NB4 (cell line): Measurements from ENCODE around the gene ASAP2.
A peak's percentile ranks its signal among the peaks of the same experiment; 100 is the strongest.

Experiments used
- DNase-seq: peaks from one replicate; pipeline ENCODE4 v3.0.0; 2010; ENCODE audit warnings: low read depth
- H3K4me3 ChIP-seq: one replicate; pipeline ENCODE4 v1.5.1; 2011; ENCODE audit warnings: mild to moderate bottlenecking, low read depth, low read length, moderate library complexity
- MYC ChIP-seq: IDR thresholded peaks from 2 replicates; pipeline ENCODE4 v1.6.1; 2011; ENCODE audit warnings: low read depth, low read length
- POLR2A ChIP-seq: IDR thresholded peaks from 2 replicates; pipeline ENCODE4 v1.6.1; 2011; ENCODE audit warnings: mild to moderate bottlenecking; ENCODE audit not compliant: insufficient read length; ENCODE audit errors: extremely low read depth
- TF ChIP-seq, protein P1 (sequence below): IDR thresholded peaks from 2 replicates; pipeline ENCODE4 v1.6.1; 2011; ENCODE audit warnings: low read depth, low read length
- TF ChIP-seq, protein P2 (sequence below): IDR thresholded peaks from one replicate; pipeline ENCODE4 v1.5.1; 2012; ENCODE audit warnings: low read depth, low read length

ASAP2 gene

GRCh38 chr2:9422321-9423099, 215.9 kb downstream of the ASAP2 start:
- peak; percentile 68 for DNase-seq
- TF ChIP-seq, protein P1, sequence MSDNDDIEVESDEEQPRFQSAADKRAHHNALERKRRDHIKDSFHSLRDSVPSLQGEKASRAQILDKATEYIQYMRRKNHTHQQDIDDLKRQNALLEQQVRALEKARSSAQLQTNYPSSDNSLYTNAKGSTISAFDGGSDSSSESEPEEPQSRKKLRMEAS = peak; percentile 49; the same call in 1 of the 2 replicates
- TF ChIP-seq, protein P2, sequence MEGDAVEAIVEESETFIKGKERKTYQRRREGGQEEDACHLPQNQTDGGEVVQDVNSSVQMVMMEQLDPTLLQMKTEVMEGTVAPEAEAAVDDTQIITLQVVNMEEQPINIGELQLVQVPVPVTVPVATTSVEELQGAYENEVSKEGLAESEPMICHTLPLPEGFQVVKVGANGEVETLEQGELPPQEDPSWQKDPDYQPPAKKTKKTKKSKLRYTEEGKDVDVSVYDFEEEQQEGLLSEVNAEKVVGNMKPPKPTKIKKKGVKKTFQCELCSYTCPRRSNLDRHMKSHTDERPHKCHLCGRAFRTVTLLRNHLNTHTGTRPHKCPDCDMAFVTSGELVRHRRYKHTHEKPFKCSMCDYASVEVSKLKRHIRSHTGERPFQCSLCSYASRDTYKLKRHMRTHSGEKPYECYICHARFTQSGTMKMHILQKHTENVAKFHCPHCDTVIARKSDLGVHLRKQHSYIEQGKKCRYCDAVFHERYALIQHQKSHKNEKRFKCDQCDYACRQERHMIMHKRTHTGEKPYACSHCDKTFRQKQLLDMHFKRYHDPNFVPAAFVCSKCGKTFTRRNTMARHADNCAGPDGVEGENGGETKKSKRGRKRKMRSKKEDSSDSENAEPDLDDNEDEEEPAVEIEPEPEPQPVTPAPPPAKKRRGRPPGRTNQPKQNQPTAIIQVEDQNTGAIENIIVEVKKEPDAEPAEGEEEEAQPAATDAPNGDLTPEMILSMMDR = no peak
- H3K4me3 ChIP-seq = peak overlapping the region; percentile 98

DNA sequence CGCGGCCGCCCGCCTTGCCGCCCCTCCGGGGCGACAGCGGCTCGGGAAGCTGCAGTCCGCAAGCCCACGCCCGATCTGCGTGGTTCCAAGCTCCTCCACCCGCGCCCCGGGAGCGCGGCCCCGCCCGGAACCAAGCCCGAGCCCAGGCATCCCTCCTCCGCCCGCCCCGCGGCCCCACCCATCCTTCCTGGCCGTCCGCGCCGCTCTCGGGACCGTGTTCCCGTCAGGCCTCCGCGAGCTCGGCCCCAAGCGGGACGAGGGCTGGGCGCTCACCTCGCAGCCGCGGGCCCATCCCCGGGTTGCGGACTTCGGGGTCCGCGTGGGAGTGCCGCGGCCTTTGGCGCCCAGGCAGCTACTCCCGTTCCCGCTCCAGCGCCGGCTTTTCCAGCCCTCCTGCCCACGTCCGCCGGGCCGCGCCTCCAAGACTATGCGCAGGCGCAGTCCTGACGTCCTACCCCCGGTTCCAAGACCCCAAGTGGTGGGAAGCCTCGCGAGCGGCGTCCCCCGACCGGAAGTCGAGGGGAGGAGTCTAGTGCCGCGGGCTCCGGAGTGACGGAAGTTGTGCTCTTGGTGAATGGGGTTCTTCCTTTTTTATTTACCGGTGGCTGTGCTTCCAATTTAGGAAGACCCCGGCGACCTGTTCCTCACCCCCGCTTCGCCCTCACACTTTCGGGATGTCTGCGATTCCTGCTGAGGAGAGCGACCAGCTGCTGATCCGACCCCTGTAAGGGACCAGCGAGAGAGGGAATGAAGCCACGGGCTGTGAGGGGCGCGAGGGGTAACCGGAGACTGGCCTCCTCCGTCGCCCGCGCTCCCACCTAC, 216.7 kb downstream of the ASAP2 start, which contains the start of the genes CPSF3 and ITGB1BP1:
CPSF3 (plus strand) TSS at position 555 of the 822 bp plus-strand sequence; CDS start at position 675, 120 bp downstream.
ITGB1BP1 (minus strand) TSS at position 429 of the 822 bp plus-strand sequence. CDS start 4,831 bp downstream, outside the sequence.
- TF ChIP-seq, protein P2 = no peak
- TF ChIP-seq POLR2A (peak; percentile 57), MYC (peak; percentile 61; the same call in 1 of the 2 replicates)
- TF ChIP-seq, protein P1 = peak; percentile 0; the same call in 1 of the 2 replicates
- DNase-seq = peak; percentile 99

DNA sequence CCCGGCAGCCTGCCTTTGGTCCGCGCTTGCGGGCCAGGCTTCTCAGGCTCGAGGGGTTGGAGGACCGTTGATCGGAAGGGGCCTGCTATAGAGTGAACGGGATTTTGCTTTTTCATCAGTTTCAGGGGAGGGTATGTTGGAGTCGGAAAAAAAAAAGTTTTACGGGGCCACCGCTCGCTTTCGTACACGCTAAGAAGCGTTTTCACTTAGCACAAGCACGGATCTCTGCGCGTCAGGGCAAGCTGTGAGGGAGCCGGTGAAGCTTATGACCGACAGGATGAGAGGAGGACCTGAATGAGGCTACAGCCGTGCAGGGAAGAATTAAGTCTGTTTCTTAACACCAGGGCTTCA, 217.3 kb downstream of the ASAP2 start:
- peak overlapping the region; percentile 98 for H3K4me3 ChIP-seq
- TF ChIP-seq MYC = no peak
- peak; percentile 59 for DNase-seq

More for the DNA sequence above, 216.7 kb downstream of the ASAP2 start, which contains the start of the genes CPSF3 and ITGB1BP1:
- H3K4me3 ChIP-seq = peak within 1 kb of the TSS; percentile 98

DNA sequence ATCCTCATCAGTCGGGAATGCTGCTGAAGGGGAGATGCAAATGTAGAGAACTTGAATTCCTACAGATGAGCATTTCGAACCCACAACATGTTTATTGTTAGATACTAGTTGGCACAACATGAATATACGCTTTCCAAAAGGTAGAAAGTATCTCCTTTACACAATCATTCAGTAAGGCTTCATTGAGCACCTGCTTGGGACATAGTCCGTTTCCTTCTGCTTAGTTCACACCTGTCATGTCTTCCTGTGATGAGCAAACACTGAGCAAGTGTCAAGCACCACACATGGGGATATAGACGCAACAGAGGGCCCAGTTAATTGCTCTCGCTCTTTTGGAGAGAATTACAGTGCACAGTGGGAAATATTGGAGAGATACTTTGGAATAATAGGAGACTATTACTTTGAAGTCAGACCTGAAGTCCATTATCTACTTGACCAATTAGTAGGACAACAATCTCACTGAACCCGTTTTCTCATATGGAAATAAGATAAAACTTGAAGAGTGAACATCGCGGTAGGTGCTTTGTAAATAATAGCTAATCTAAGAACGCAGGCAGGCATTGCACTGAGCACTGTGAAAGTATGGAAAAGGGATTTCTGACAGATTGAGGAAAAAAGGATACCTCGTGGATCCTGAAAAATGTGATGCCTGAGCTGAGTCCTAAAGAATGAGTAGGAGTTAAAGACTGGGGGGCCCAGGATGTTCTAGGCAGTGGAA, 218.0 kb downstream of the ASAP2 start:
- DNase-seq = no peak
- peak overlapping the region; percentile 98 for H3K4me3 ChIP-seq
- no peak for TF ChIP-seq MYC
- TF ChIP-seq, protein P2 = no peak
- TF ChIP-seq, protein P1 = no peak

DNA sequence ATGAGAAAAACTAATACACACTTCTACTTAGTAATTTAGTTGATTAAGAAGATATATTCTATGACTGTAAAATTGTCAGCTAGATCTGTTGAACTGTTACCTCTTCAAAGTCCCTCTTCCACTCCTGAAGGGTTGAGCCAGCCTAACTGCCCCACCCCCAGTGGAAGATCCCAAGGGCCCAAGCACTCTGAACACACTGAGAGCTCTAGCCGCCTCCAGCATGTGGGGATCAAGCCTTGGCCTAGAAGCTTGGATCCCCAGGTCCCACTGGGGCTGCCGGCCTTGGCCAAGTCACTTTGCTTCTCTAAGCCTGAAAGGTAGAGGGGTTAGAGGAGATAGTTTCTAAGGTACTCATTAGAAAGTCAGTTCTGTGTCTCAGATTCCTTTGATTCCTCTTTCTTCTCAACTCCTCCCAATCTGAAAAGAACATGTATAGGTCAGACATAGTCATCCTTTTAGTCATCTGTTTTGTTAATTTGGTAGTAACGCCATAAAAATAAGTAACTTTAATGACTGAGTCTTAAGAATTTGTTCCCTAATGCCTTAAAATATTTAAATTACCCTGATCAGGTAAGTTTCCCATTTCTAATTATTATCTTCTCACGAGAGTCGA, 222.5 kb downstream of the ASAP2 start:
- H3K4me3 ChIP-seq = no peak overlapping the region
- DNase-seq = no peak
- no peak for TF ChIP-seq MYC
- TF ChIP-seq, protein P1 = no peak
- no peak for TF ChIP-seq POLR2A
- TF ChIP-seq, protein P2 = no peak
